Activated CD8-positive, alpha-beta T cell treated with anti-CD3 and anti-CD28 coated beads, Interleukin-2, amount 10 ng/mL, durations not matched to agents 7 days and 5 days (primary cell): ENCODE results near the gene CXXC5. TPM values are rescaled to one million over a fixed set of nuclear protein-coding genes. Genes with fewer than 3 reads are reported as not detected.
"Not testable (repeated sequence)": the region's sequence is repeated elsewhere in the genome, so short reads cannot be mapped to it uniquely, and the experiment has no call there.

ENCODE experiments used
- ATAC-seq: fragments of 150-1000 bp; cut with Tn5 transposase; one replicate; pipeline ENCODE4 v1.10.0; 2021; ENCODE audit warnings: moderate library complexity
- CTCF ChIA-PET: fragments of 350-600 bp; sonication (Branson Sonifier 250); formaldehyde crosslinking; loops from one replicate; lab custom pipeline; 2021; ENCODE audit warnings: antibody characterized with exemption; lab: Charles Lee
- POLR2A ChIA-PET: fragments of 350-600 bp; sonication (Branson Sonifier 250); formaldehyde crosslinking; loops from one replicate; lab custom pipeline; 2021; ENCODE audit warnings: antibody characterized with exemption; lab: Charles Lee
- DNase-seq: peaks from one replicate; pipeline ENCODE4 v3.0.0-alpha.2; 2020
- H3K27ac Mint-ChIP-seq: one replicate; pipeline ENCODE4 v1.8.0; 2021; ENCODE audit warnings: mild to moderate bottlenecking, mixed read lengths
- H3K27me3 Mint-ChIP-seq: one replicate; pipeline ENCODE4 v1.8.0; 2021; ENCODE audit warnings: low read depth, mixed read lengths
- H3K36me3 Mint-ChIP-seq: one replicate; pipeline ENCODE4 v1.8.0; 2021; ENCODE audit warnings: low read depth, mixed read lengths
- H3K4me1 Mint-ChIP-seq: one replicate; pipeline ENCODE4 v1.8.0; 2021; ENCODE audit warnings: low read depth, mixed read lengths
- H3K4me3 Mint-ChIP-seq: one replicate; pipeline ENCODE4 v1.8.0; 2021; ENCODE audit warnings: mild to moderate bottlenecking, mixed read lengths
- H3K9me3 Mint-ChIP-seq: one replicate; pipeline ENCODE4 v1.8.0; 2022; ENCODE audit warnings: mixed read lengths; ENCODE audit not compliant: insufficient read depth
- total RNA-seq, 2 experiments: library from RNA; stranded (reverse); gene quantifications; one replicate each; pipeline ENCODE4 v1.2.3, GENCODE V29; 2021

The CXXC5 gene
- total RNA-seq, 2 experiments from 2014 or later, result 1.2 to 2.0 TPM

- H3K27ac Mint-ChIP-seq, result no peak overlapping the region
- POLR2A ChIA-PET, result no interaction called here
These were observed 77.1 kb downstream of the CXXC5 start for GRCh38 chr5:139725073-139725830.

GRCh38 chr5:139726248-139726647 is 78.1 kb downstream of the CXXC5 start:
- Mint-ChIP-seq H3K27me3 (no peaks in the 10 kb centered on the region), H3K9me3 (no peaks in the 10 kb centered on the region), H3K4me3 (no peak overlapping the region), H3K4me1 (no peaks in the 10 kb centered on the region), H3K27ac (no peak overlapping the region), H3K36me3 (no peaks in the 10 kb centered on the region)
- ChIA-PET CTCF (no interaction called here), POLR2A (no interaction called here)
- DNase-seq (no peak), ATAC-seq (no peak)

More at GRCh38 chr5:139725073-139725830, 77.1 kb downstream of the CXXC5 start:
- no peak overlapping the region for H3K4me3 Mint-ChIP-seq
- ATAC-seq (no peak), DNase-seq (no peak)
- CTCF ChIA-PET, result no interaction called here
- no peaks in the 10 kb centered on the region for H3K36me3 Mint-ChIP-seq
- H3K27me3 Mint-ChIP-seq, result no peaks in the 10 kb centered on the region
- no peaks in the 10 kb centered on the region for H3K9me3 Mint-ChIP-seq
- no peaks in the 10 kb centered on the region for H3K4me1 Mint-ChIP-seq

- H3K27ac Mint-ChIP-seq, DNase-seq, ATAC-seq, H3K4me3 Mint-ChIP-seq, H3K27me3 Mint-ChIP-seq, H3K36me3 Mint-ChIP-seq, H3K9me3 Mint-ChIP-seq, CTCF ChIA-PET, H3K4me1 Mint-ChIP-seq, POLR2A ChIA-PET: not testable (repeated sequence)
These were observed 79.5 kb downstream of the CXXC5 start for GRCh38 chr5:139727615-139728014.

GRCh38 chr5:139731281-139731680 is 83.1 kb downstream of the CXXC5 start:
- Mint-ChIP-seq H3K4me1 (no peaks in the 10 kb centered on the region), H3K4me3 (no peak overlapping the region), H3K27me3 (no peaks in the 10 kb centered on the region), H3K27ac (no peak overlapping the region), H3K36me3 (no peaks in the 10 kb centered on the region), H3K9me3 (no peaks in the 10 kb centered on the region)
- DNase-seq, result no peak
- ChIA-PET POLR2A (interaction anchor here (0.9 kb wide), 1 partner anchor 30 kb away, joined by 3 read pairs; no protein-coding TSS in a partner anchor), CTCF (interaction anchor here (0.9 kb wide), 1 partner anchor 34 kb away, joined by 3 read pairs; no protein-coding TSS in a partner anchor)
- no peak for ATAC-seq

- ChIA-PET POLR2A (no interaction called here), CTCF (interaction anchor here (0.9 kb wide), 1 partner anchor 34 kb away, joined by 3 read pairs; no protein-coding TSS in a partner anchor)
- H3K27me3 Mint-ChIP-seq, result no peaks in the 10 kb centered on the region
These were observed 83.9 kb downstream of the CXXC5 start for GRCh38 chr5:139732019-139732418.

GRCh38 chr5:139733010-139733688 is 85.0 kb downstream of the CXXC5 start:
- Mint-ChIP-seq H3K36me3 (no peaks in the 10 kb centered on the region), H3K4me1 (no peaks in the 10 kb centered on the region), H3K27ac (no peak overlapping the region), H3K27me3 (no peaks in the 10 kb centered on the region), H3K9me3 (no peaks in the 10 kb centered on the region), H3K4me3 (no peak overlapping the region)
- CTCF ChIA-PET, result no interaction called here
- POLR2A ChIA-PET, result no interaction called here
- ATAC-seq (no peak), DNase-seq (no peak)

More at GRCh38 chr5:139732019-139732418, 83.9 kb downstream of the CXXC5 start:
- no peaks in the 10 kb centered on the region for H3K4me1 Mint-ChIP-seq
- DNase-seq, result no peak
- no peaks in the 10 kb centered on the region for H3K36me3 Mint-ChIP-seq
- no peaks in the 10 kb centered on the region for H3K9me3 Mint-ChIP-seq
- no peak overlapping the region for H3K27ac Mint-ChIP-seq
- H3K4me3 Mint-ChIP-seq, result no peak overlapping the region
- ATAC-seq, result no peak

Other genes with a start within 250 kb of the CXXC5 start
- 1 to 10 TPM; 3.8 to 4.0 TPM for gene SPATA24, start 244.3 kb upstream of the CXXC5 start, total RNA-seq
- gene DNAJC18, start 208.8 kb upstream of the CXXC5 start, total RNA-seq, result 1 to 10 TPM; 3.7 to 5.4 TPM
- gene ECSCR, start 185.6 kb upstream of the CXXC5 start, total RNA-seq, result not detected
- under 1 TPM; 0.32 to 0.65 TPM for gene SMIM33, start 177.3 kb upstream of the CXXC5 start, total RNA-seq
- 10 to 100 TPM; 64.9 to 67.4 TPM for gene STING1, start 165.6 kb upstream of the CXXC5 start, total RNA-seq
- 100 to 1,000 TPM; 227 to 232 TPM for gene UBE2D2, start 87.0 kb upstream of the CXXC5 start, total RNA-seq
- not detected for gene PSD2, start 147.5 kb downstream of the CXXC5 start, total RNA-seq